CD14-positive monocyte (primary cell): Measurements from ENCODE around the gene SMS. TPM values are rescaled to one million over a fixed set of nuclear protein-coding genes. Genes with fewer than 3 reads are reported as not detected.
"Not testable (repeated sequence)": the region's sequence is repeated elsewhere in the genome, so short reads cannot be mapped to it uniquely, and the experiment has no call there.

ENCODE experiments used
- DNase-seq, 3 donors: peaks; one replicate each; pipeline ENCODE4 v3.0.0-alpha.2; 2011 to 2022
- H2AFZ ChIP-seq: 2 replicates; pipeline ENCODE4 v1.6.0; 2012; ENCODE audit warnings: mild to moderate bottlenecking, low read depth, low read length, inconsistent platforms; ENCODE audit not compliant: insufficient read depth, poor library complexity, severe bottlenecking
- H3K27ac ChIP-seq, 2 donors: 1 replicate in 1 of 2; 2 replicates in 1 of 2; pipeline ENCODE4 v1.5.1; 2012 to 2013; ENCODE audit warnings: low read length in 2 of 2, control low read depth in 1 of 2, inconsistent platforms in 1 of 2, low read depth in 1 of 2, mild to moderate bottlenecking in 1 of 2
- H3K27me3 ChIP-seq, 2 donors: one replicate each; pipeline versions ENCODE4 v1.6.0 to v1.6.1; 2011 to 2013; ENCODE audit warnings: low read length in 2 of 2; ENCODE audit not compliant: control insufficient read depth in 2 of 2, insufficient read depth in 2 of 2
- H3K36me3 ChIP-seq, 2 donors: replicated peaks in 1 of 2; 1 replicate in 1 of 2; 2 replicates in 1 of 2; pipeline versions ENCODE4 v1.5.1 to v1.6.1; 2012 to 2013; ENCODE audit warnings: low read length in 2 of 2, control low read depth in 1 of 2, inconsistent platforms in 1 of 2, mild to moderate bottlenecking in 1 of 2; ENCODE audit not compliant: insufficient read depth in 2 of 2, control insufficient read depth in 1 of 2
- H3K4me1 ChIP-seq, 2 donors: 1 replicate in 1 of 2; 2 replicates in 1 of 2; pipeline versions ENCODE4 v1.5.1 to v1.6.1; 2012 to 2013; ENCODE audit warnings: low read length in 2 of 2, control low read depth in 1 of 2, inconsistent platforms in 1 of 2, mild to moderate bottlenecking in 1 of 2, moderate library complexity in 1 of 2; ENCODE audit not compliant: insufficient read depth in 2 of 2, control insufficient read depth in 1 of 2
- H3K4me2 ChIP-seq: replicated peaks from 2 replicates; pipeline ENCODE3; 2012; ENCODE audit warnings: low read length, moderate library complexity, mild to moderate bottlenecking; ENCODE audit not compliant: poor library complexity, severe bottlenecking; ENCODE audit errors: extremely low read depth
- H3K4me3 ChIP-seq, 3 experiments: fragments of 200-600 bp in 1 of 3; sonication (generic) in 1 of 3; replicated peaks in 1 of 3; 1 replicate in 2 of 3; 2 replicates in 1 of 3; pipeline ENCODE4 v1.5.1; 2011 to 2013; ENCODE audit warnings: low read length in 3 of 3, mild to moderate bottlenecking in 3 of 3, control low read depth in 2 of 3, low read depth in 2 of 3, inconsistent platforms in 1 of 3, moderate library complexity in 1 of 3
- H3K79me2 ChIP-seq: 2 replicates; pipeline ENCODE4 v1.6.0; 2012; ENCODE audit warnings: mild to moderate bottlenecking, control low read depth, inconsistent platforms, low read length, moderate library complexity; ENCODE audit not compliant: insufficient read depth
- H3K9ac ChIP-seq: 2 replicates; pipeline ENCODE4 v1.6.0; 2017; ENCODE audit warnings: low read length, mild to moderate bottlenecking; ENCODE audit not compliant: insufficient read depth, poor library complexity, severe bottlenecking
- H3K9me3 ChIP-seq, 2 donors: replicated peaks in 1 of 2; 1 replicate in 1 of 2; 2 replicates in 1 of 2; pipeline versions ENCODE4 v1.5.1 to v1.6.1; 2012 to 2013; ENCODE audit warnings: low read length in 2 of 2, control low read depth in 1 of 2; ENCODE audit not compliant: control insufficient read depth in 1 of 2, insufficient read depth in 1 of 2
- H4K20me1 ChIP-seq: 2 replicates; pipeline ENCODE4 v1.6.0; 2012; ENCODE audit warnings: mild to moderate bottlenecking, low read length, control low read depth, moderate library complexity; ENCODE audit not compliant: insufficient read depth
- H3K27ac Mint-ChIP-seq, 7 donors: one replicate each; pipeline ENCODE4 v1.8.0; 2020; ENCODE audit warnings: mild to moderate bottlenecking in 7 of 7, mixed read lengths in 7 of 7, moderate library complexity in 6 of 7, inconsistent platforms in 2 of 7
- H3K27me3 Mint-ChIP-seq, 3 donors: one replicate each; pipeline ENCODE4 v1.8.0; 2021 to 2022; ENCODE audit warnings: low read depth in 3 of 3, mild to moderate bottlenecking in 3 of 3, mixed read lengths in 3 of 3, moderate library complexity in 3 of 3, inconsistent platforms in 1 of 3
- H3K36me3 Mint-ChIP-seq, 2 donors: one replicate each; pipeline ENCODE4 v1.8.0; 2020; ENCODE audit warnings: mixed read lengths in 2 of 2, inconsistent platforms in 1 of 2, mild to moderate bottlenecking in 1 of 2
- H3K4me1 Mint-ChIP-seq: one replicate; pipeline ENCODE4 v1.8.0; 2020; ENCODE audit warnings: mild to moderate bottlenecking, mixed read lengths
- H3K4me3 Mint-ChIP-seq, 2 donors: one replicate each; pipeline ENCODE4 v1.8.0; 2020; ENCODE audit warnings: mild to moderate bottlenecking in 2 of 2, mixed read lengths in 2 of 2, moderate library complexity in 1 of 2
- H3K9me3 Mint-ChIP-seq, 7 donors: one replicate each; pipeline ENCODE4 v1.8.0; 2020 to 2022; ENCODE audit warnings: mixed read lengths in 7 of 7, mild to moderate bottlenecking in 6 of 7, moderate library complexity in 6 of 7, inconsistent platforms in 2 of 7
- WGBS: methylation state at CpG from one replicate; pipeline ENCODE4 v1.1.5; 2013; ENCODE audit warnings: missing lambda C conversion rate; ENCODE audit not compliant: insufficient coverage; 5-methylcytosine and 5-hydroxymethylcytosine counted together
- intact Hi-C, 2 donors: fragments of 100-400 bp; cut with micrococcal nuclease; formaldehyde crosslinking; loops; one replicate each; pipeline versions ENCODE4 v1.15.0 to v1.15.1; 2023
- polyA plus RNA-seq, 3 donors: library from polyadenylated mRNA; depleted of rRNA in 1 of 3; unstranded in 2 of 3; stranded (reverse) in 1 of 3; fragments of 300-500 nt in 2 of 3; fragments of >200 nt in 1 of 3; fragmentation: Illumina TruSeq in 2 of 3; gene quantifications; 1 replicate in 2 of 3; 2 replicates in 1 of 3; pipeline ENCODE4 v1.2.3, GENCODE V29; 2012 to 2021
- TF ChIP-seq, protein P1 (sequence below): fragments of 200-600 bp; IDR thresholded peaks from one replicate; pipeline ENCODE4 v1.8.0; 2022; ENCODE audit warnings: antibody characterized with exemption, mild to moderate bottlenecking

The SMS gene
- polyA plus RNA-seq, 3 donors: 24.9 to 75.4 (median 70.8) TPM

- no peak overlapping the region for H2AFZ ChIP-seq
- peaks cover 88% of the 10 kb centered on the region for H3K79me2 ChIP-seq
- Mint-ChIP-seq H3K27me3 (peaks cover 0 to 9% (median 0%) of the 10 kb centered on the region in 3 donors), H3K36me3 (no peaks in the 10 kb centered on the region), H3K9me3 (peaks cover 0 to 4% (median 0%) of the 10 kb centered on the region in 7 donors), H3K4me1 (peaks cover 36% of the 10 kb centered on the region), H3K27ac (no peak overlapping the region), H3K4me3 (no peak overlapping the region)
- H3K27me3 ChIP-seq: no peaks in the 10 kb centered on the region
- H3K9me3 ChIP-seq: no peaks in the 10 kb centered on the region
- H3K27ac ChIP-seq: no peak overlapping the region
- H3K4me2 ChIP-seq: no peak overlapping the region
- no peaks in the 10 kb centered on the region for H3K36me3 ChIP-seq
- H3K4me1 ChIP-seq: peaks cover 2 to 4% of the 10 kb centered on the region in 2 donors
- no CpG with 5 or more reads among the region's 5 CpGs for WGBS
- H3K9ac ChIP-seq: no peak overlapping the region
- H3K4me3 ChIP-seq: no peak overlapping the region
- no peak for DNase-seq
- peaks cover 83% of the 10 kb centered on the region for H4K20me1 ChIP-seq
- intact Hi-C loops: no loop called here
- TF ChIP-seq, protein P1, sequence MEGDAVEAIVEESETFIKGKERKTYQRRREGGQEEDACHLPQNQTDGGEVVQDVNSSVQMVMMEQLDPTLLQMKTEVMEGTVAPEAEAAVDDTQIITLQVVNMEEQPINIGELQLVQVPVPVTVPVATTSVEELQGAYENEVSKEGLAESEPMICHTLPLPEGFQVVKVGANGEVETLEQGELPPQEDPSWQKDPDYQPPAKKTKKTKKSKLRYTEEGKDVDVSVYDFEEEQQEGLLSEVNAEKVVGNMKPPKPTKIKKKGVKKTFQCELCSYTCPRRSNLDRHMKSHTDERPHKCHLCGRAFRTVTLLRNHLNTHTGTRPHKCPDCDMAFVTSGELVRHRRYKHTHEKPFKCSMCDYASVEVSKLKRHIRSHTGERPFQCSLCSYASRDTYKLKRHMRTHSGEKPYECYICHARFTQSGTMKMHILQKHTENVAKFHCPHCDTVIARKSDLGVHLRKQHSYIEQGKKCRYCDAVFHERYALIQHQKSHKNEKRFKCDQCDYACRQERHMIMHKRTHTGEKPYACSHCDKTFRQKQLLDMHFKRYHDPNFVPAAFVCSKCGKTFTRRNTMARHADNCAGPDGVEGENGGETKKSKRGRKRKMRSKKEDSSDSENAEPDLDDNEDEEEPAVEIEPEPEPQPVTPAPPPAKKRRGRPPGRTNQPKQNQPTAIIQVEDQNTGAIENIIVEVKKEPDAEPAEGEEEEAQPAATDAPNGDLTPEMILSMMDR: no peak
Measured at GRCh38 chrX:21949689-21950088, 9.2 kb downstream of the SMS start.

DNA sequence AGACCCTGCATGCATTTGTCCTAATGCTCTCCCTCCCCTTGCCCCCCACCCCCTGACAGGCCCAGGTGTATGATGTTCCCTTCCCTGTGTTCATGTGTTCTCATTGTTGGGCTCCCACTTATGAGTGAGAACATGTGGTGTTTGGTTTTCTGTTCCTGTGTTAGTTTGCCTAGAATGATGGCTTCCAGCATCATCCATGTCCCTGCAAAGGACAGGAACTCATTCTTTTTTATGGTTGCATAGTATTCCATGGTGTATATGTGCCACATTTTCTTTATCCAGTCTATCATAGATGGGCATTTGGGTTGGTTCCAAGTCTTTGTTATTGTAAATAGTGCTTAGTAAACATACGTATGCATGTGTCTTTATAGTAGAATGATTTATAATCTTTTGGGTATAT lies 10.0 kb downstream of the SMS start:
- H3K9me3 Mint-ChIP-seq, H2AFZ ChIP-seq, H3K36me3 Mint-ChIP-seq, H3K27ac ChIP-seq, H3K9ac ChIP-seq, H3K27ac Mint-ChIP-seq, H3K4me3 Mint-ChIP-seq, H3K4me2 ChIP-seq, H3K27me3 Mint-ChIP-seq, H3K36me3 ChIP-seq, intact Hi-C loops, H3K27me3 ChIP-seq, DNase-seq, H3K4me3 ChIP-seq, H3K9me3 ChIP-seq: not testable (repeated sequence)
- WGBS: no CpG with 5 or more reads among the region's 1 CpG
- Histone ChIP-seq H3K79me2 (peaks cover 88% of the 10 kb centered on the region), H3K4me1 (peaks cover 11 to 13% of the 10 kb centered on the region in 2 donors), H4K20me1 (peaks cover 83% of the 10 kb centered on the region)
- H3K4me1 Mint-ChIP-seq: peaks cover 45% of the 10 kb centered on the region
